B cell (primary cell): ENCODE measurements around the gene NR5A2. TPM values are rescaled to one million over a fixed set of nuclear protein-coding genes. Genes with fewer than 3 reads are reported as not detected.

Experiments used
- ATAC-seq: fragments of 200-7000 bp; cut with Tn5 transposase; one replicate; pipeline ENCODE4 v1.10.0; 2021; ENCODE audit warnings: low read depth, mild to moderate bottlenecking, moderate number of reproducible peaks, moderate library complexity
- CTCF ChIA-PET: fragments of 350-600 bp; sonication (Branson Sonifier 250); formaldehyde crosslinking; loops from one replicate; lab custom pipeline; 2021; ENCODE audit warnings: antibody characterized with exemption, inconsistent platforms; lab: Charles Lee
- POLR2A ChIA-PET: fragments of 350-600 bp; sonication (Branson Sonifier 250); formaldehyde crosslinking; loops from one replicate; lab custom pipeline; 2021; ENCODE audit warnings: antibody characterized with exemption; lab: Charles Lee
- DNase-seq: peaks from one replicate; pipeline ENCODE4 v3.0.0; 2013
- H2AFZ ChIP-seq: 2 replicates; pipeline ENCODE4 v1.6.1; 2012; ENCODE audit warnings: mild to moderate bottlenecking, low read depth, low read length; ENCODE audit not compliant: insufficient read depth, poor library complexity, severe bottlenecking
- H3K27ac ChIP-seq, 2 donors: 1 replicate in 1 of 2; 2 replicates in 1 of 2; pipeline ENCODE4 v1.5.1; 2012 to 2013; ENCODE audit warnings: low read length in 2 of 2, mild to moderate bottlenecking in 2 of 2, moderate library complexity in 1 of 2
- H3K27me3 ChIP-seq, 4 experiments: fragments of 200-600 bp in 1 of 4; sonication (generic) in 1 of 4; replicated peaks in 1 of 4; 1 replicate in 2 of 4; 2 replicates in 2 of 4; pipeline versions ENCODE4 v1.6.1 to v1.7.0; 2013 to 2016; ENCODE audit warnings: low read length in 3 of 4, mild to moderate bottlenecking in 2 of 4, mixed read lengths in 1 of 4, moderate library complexity in 1 of 4; ENCODE audit not compliant: insufficient read depth in 4 of 4, control insufficient read depth in 3 of 4; ENCODE audit errors: control extremely low read depth in 1 of 4
- H3K36me3 ChIP-seq, 2 experiments: replicated peaks in 1 of 2; 1 replicate in 1 of 2; 2 replicates in 1 of 2; pipeline versions ENCODE4 v1.6.1 to v1.7.1; 2013; ENCODE audit warnings: low read length in 1 of 2; ENCODE audit not compliant: insufficient read depth in 2 of 2, control insufficient read depth in 1 of 2; ENCODE audit errors: control extremely low read depth in 1 of 2, extremely low read depth in 1 of 2
- H3K4me1 ChIP-seq, 2 donors: fragments of 200-600 bp in 1 of 2; sonication (generic) in 1 of 2; 1 replicate in 1 of 2; 2 replicates in 1 of 2; pipeline versions ENCODE4 v1.5.1 to v1.6.1; 2013 to 2017; ENCODE audit warnings: low read length in 2 of 2; ENCODE audit not compliant: control insufficient read depth in 2 of 2, insufficient read depth in 2 of 2
- H3K4me2 ChIP-seq: replicated peaks from 2 replicates; pipeline ENCODE3; 2012; ENCODE audit warnings: mild to moderate bottlenecking, low read depth, low read length; ENCODE audit not compliant: poor library complexity, severe bottlenecking
- H3K4me3 ChIP-seq, 5 experiments: fragments of 200-600 bp in 1 of 5; sonication (generic) in 1 of 5; 1 replicate in 3 of 5; 2 replicates in 2 of 5; pipeline versions ENCODE4 v1.5.1 to v1.7.0; 2011 to 2016; ENCODE audit warnings: low read length in 4 of 5, mild to moderate bottlenecking in 4 of 5, low read depth in 2 of 5, control low read depth in 1 of 5, moderate library complexity in 1 of 5; ENCODE audit not compliant: insufficient read depth in 1 of 5; ENCODE audit errors: control extremely low read depth in 1 of 5, extremely low read depth in 1 of 5
- H3K79me2 ChIP-seq: fragments of 200-600 bp; sonication (generic); one replicate; pipeline ENCODE4 v1.6.0; 2016; ENCODE audit warnings: low read length; ENCODE audit not compliant: control insufficient read depth, insufficient read depth
- H3K9ac ChIP-seq: fragments of 200-600 bp; sonication (generic); 2 replicates; pipeline ENCODE4 v1.6.1; 2017; ENCODE audit warnings: mild to moderate bottlenecking, low read length, moderate library complexity
- H3K9me3 ChIP-seq, 3 donors: one replicate each; pipeline versions ENCODE4 v1.6.1 to v1.7.1; 2013; ENCODE audit warnings: low read length in 2 of 3; ENCODE audit not compliant: control insufficient read depth in 2 of 3, insufficient read depth in 1 of 3; ENCODE audit errors: control extremely low read depth in 1 of 3
- H4K20me1 ChIP-seq: 2 replicates; pipeline ENCODE4 v1.6.0; 2012; ENCODE audit warnings: mild to moderate bottlenecking, low read length; ENCODE audit not compliant: insufficient read depth, control insufficient read depth, poor library complexity, severe bottlenecking
- H3K27ac Mint-ChIP-seq: one replicate; pipeline ENCODE4 v1.8.0; 2021; ENCODE audit warnings: mixed read lengths
- H3K27me3 Mint-ChIP-seq: one replicate; pipeline ENCODE4 v1.8.0; 2021; ENCODE audit warnings: mixed read lengths
- H3K4me1 Mint-ChIP-seq: one replicate; pipeline ENCODE4 v1.8.0; 2021; ENCODE audit warnings: mixed read lengths
- H3K4me3 Mint-ChIP-seq: one replicate; pipeline ENCODE4 v1.8.0; 2021; ENCODE audit warnings: mixed read lengths
- H3K9me3 Mint-ChIP-seq: one replicate; pipeline ENCODE4 v1.8.0; 2022; ENCODE audit warnings: mixed read lengths; ENCODE audit not compliant: insufficient read depth
- CTCF ChIP-seq: fragments of 200-600 bp; IDR thresholded peaks from one replicate; pipeline ENCODE4 v1.8.0; 2022; ENCODE audit warnings: antibody characterized with exemption, mild to moderate bottlenecking
- EZH2 ChIP-seq: IDR thresholded peaks from 2 replicates; pipeline ENCODE4 v1.6.1; 2012; ENCODE audit warnings: borderline replicate concordance, low read depth, mild to moderate bottlenecking, moderate library complexity, low read length; ENCODE audit not compliant: insufficient read depth, poor library complexity, severe bottlenecking
- WGBS: methylation state at CpG from one replicate; pipeline ENCODE4 v1.1.5; 2013; ENCODE audit warnings: missing lambda C conversion rate; ENCODE audit not compliant: insufficient coverage; 5-methylcytosine and 5-hydroxymethylcytosine counted together
- intact Hi-C: fragments of 100-400 bp; cut with micrococcal nuclease; formaldehyde crosslinking; loops from one replicate; pipeline ENCODE4 v1.10.0; 2022
- polyA plus RNA-seq: library from polyadenylated mRNA; depleted of rRNA; stranded (reverse); fragments of >200 nt; gene quantifications from 2 replicates; pipeline ENCODE4 v1.2.3, GENCODE V29; 2012
- total RNA-seq, 2 donors: library from RNA; stranded (reverse); fragments of 120-200 nt in 1 of 2; gene quantifications; 1 replicate in 1 of 2; 2 replicates in 1 of 2; pipeline versions ENCODE4 v1.2.3 to v1.2.4, GENCODE V29; 2013 to 2022

Gene NR5A2
- total and polyA plus RNA-seq, 2 donors (not counting 1 experiment from before 2014, with no cell fraction given), result 0.07 TPM; not detected in 1

- ATAC-seq, result no peak
- CTCF ChIA-PET, result no interaction called here
Measured at GRCh38 chr1:200079232-200079940, 51.9 kb downstream of the NR5A2 start.

More at GRCh38 chr1:200079232-200079940, 51.9 kb downstream of the NR5A2 start:
- no peak overlapping the region for H3K27ac Mint-ChIP-seq
- Histone ChIP-seq H3K4me1 (no peaks in the 10 kb centered on the region), H3K27ac (no peak overlapping the region), H2AFZ (no peak overlapping the region), H3K79me2 (no peaks in the 10 kb centered on the region), H3K9ac (no peak overlapping the region), H3K9me3 (no peaks in the 10 kb centered on the region), H3K4me3 (no peak overlapping the region), H4K20me1 (no peaks in the 10 kb centered on the region), H3K27me3 (peaks cover 0 to 10% (median 0%) of the 10 kb centered on the region in 4 experiments), H3K36me3 (no peaks in the 10 kb centered on the region), H3K4me2 (no peak overlapping the region)
- TF ChIP-seq CTCF (no peak), EZH2 (no peak)
- peaks cover 2% of the 10 kb centered on the region for H3K4me1 Mint-ChIP-seq
- peaks cover 21% of the 10 kb centered on the region for H3K27me3 Mint-ChIP-seq
- H3K9me3 Mint-ChIP-seq, result no peaks in the 10 kb centered on the region
- POLR2A ChIA-PET, result no interaction called here
- H3K4me3 Mint-ChIP-seq, result no peak overlapping the region
- intact Hi-C loops, result no loop called here
- no peak for DNase-seq
- WGBS, result 98% methylated on average over 6 of the region's 8 CpGs
